NCI-H1694 (cell line): ENCODE measurements around the gene LRRC75B.
"Not testable (repeated sequence)": the region's sequence is repeated elsewhere in the genome, so short reads cannot be mapped to it uniquely, and the experiment has no call there.

Experiments
- DNase-seq: peaks from one replicate; lab custom pipeline; 2025; lab: John Stamatoyannopoulos, UW

The LRRC75B gene

GRCh38 chr22:24553597-24554312 lies 39.1 kb downstream of the LRRC75B start:
- no peak for DNase-seq

- not testable (repeated sequence) for DNase-seq
Observed at GRCh38 chr22:24552503-24553286, 40.2 kb downstream of the LRRC75B start.

GRCh38 chr22:24550902-24551435 lies 41.9 kb downstream of the LRRC75B start:
- DNase-seq: no peak

- DNase-seq: no peak
Observed at GRCh38 chr22:24550028-24550901, 42.6 kb downstream of the LRRC75B start.

- no peak for DNase-seq
Observed at GRCh38 chr22:24548812-24549211, 44.1 kb downstream of the LRRC75B start.

- DNase-seq: no peak
Observed at GRCh38 chr22:24543679-24544243, 49.1 kb downstream of the LRRC75B start.

- no peak for DNase-seq
Observed at GRCh38 chr22:24543185-24543601, 49.7 kb downstream of the LRRC75B start.

GRCh38 chr22:24542641-24543040 lies 50.2 kb downstream of the LRRC75B start:
- DNase-seq: peak; percentile 44

GRCh38 chr22:24541681-24542515 lies 51.0 kb downstream of the LRRC75B start:
- no peak for DNase-seq

- DNase-seq: no peak
Observed at GRCh38 chr22:24540470-24540869, 52.4 kb downstream of the LRRC75B start.

GRCh38 chr22:24536089-24536488 lies 56.8 kb downstream of the LRRC75B start:
- no peak for DNase-seq
